HEK293 (cell line): ENCODE data around the gene TNFAIP3.
"Not testable (repeated sequence)": the region's sequence is repeated elsewhere in the genome, so short reads cannot be mapped to it uniquely, and the experiment has no call there.

Source experiments
- CTCF ChIA-PET: fragments of 350-600 bp; formaldehyde crosslinking; extraction: SDS; loops from one replicate; lab custom pipeline; 2021; ENCODE audit warnings: antibody characterized with exemption; lab: Yijun Ruan, JAX
- POLR2A ChIA-PET: fragments of 300-600 bp; formaldehyde crosslinking; extraction: SDS; loops from one replicate; lab custom pipeline; 2020; ENCODE audit warnings: antibody characterized with exemption, inconsistent platforms; lab: Yijun Ruan, JAX
- H3K27ac ChIP-seq: fragments of 200-500 bp; sonication (Bioruptor generic); 2 replicates; pipeline ENCODE4 v1.5.1; 2014; ENCODE audit warnings: low read depth, low read length, control low read depth, inconsistent platforms; ENCODE audit errors: extremely low read depth
- H3K36me3 ChIP-seq, 2 experiments: fragments of 200-500 bp in 1 of 2; sonication (Bioruptor generic) in 1 of 2; 1 replicate in 1 of 2; 2 replicates in 1 of 2; pipeline ENCODE4 v1.5.1; 2014 to 2017; ENCODE audit warnings: inconsistent platforms in 2 of 2, low read length in 2 of 2; ENCODE audit not compliant: control insufficient read depth in 2 of 2, insufficient read depth in 1 of 2
- H3K4me1 ChIP-seq: fragments of 200-500 bp; sonication (Bioruptor generic); 2 replicates; pipeline ENCODE4 v1.5.1; 2014; ENCODE audit warnings: mild to moderate bottlenecking, low read length, inconsistent platforms; ENCODE audit not compliant: control insufficient read depth, insufficient read depth
- H3K4me3 ChIP-seq: 2 replicates; pipeline ENCODE4 v1.5.1; 2011; ENCODE audit warnings: low read depth, mild to moderate bottlenecking, control low read depth, low read length, moderate library complexity
- H3K9me3 ChIP-seq: fragments of 200-500 bp; sonication (Bioruptor generic); 2 replicates; pipeline ENCODE4 v1.5.1; 2014; ENCODE audit warnings: low read depth, low read length, inconsistent platforms; ENCODE audit not compliant: control insufficient read depth, insufficient read depth
- HIC1 ChIP-seq: fragments of 450-650 bp; formaldehyde crosslinking; IDR thresholded peaks from 2 replicates; pipeline ENCODE4 v1.5.1; 2016; ENCODE audit warnings: missing biosample characterization, missing genetic modification characterization
- ZBTB11 ChIP-seq: fragments of 450-650 bp; formaldehyde crosslinking; conservative IDR thresholded peaks from 2 replicates; pipeline ENCODE4 v1.5.1; 2016; ENCODE audit warnings: low read depth, missing biosample characterization, missing genetic modification characterization
- ZBTB44 ChIP-seq: fragments of 450-650 bp; IDR thresholded peaks from 2 replicates; pipeline ENCODE4 v1.5.1; 2018; ENCODE audit warnings: missing biosample characterization, mild to moderate bottlenecking, missing genetic modification characterization
- ZEB2 ChIP-seq: fragments of 450-650 bp; formaldehyde crosslinking; IDR thresholded peaks from 2 replicates; pipeline ENCODE4 v1.5.1; 2016; ENCODE audit warnings: missing biosample characterization, missing genetic modification characterization
- ZFP69B ChIP-seq: fragments of 450-650 bp; formaldehyde crosslinking; IDR thresholded peaks from 2 replicates; pipeline ENCODE4 v1.5.1; 2016; ENCODE audit warnings: missing biosample characterization, missing genetic modification characterization
- ZNF133 ChIP-seq: fragments of 450-650 bp; formaldehyde crosslinking; IDR thresholded peaks from 2 replicates; pipeline ENCODE4 v1.5.1; 2016; ENCODE audit warnings: missing biosample characterization, missing genetic modification characterization
- ZNF146 ChIP-seq: fragments of 450-650 bp; formaldehyde crosslinking; IDR thresholded peaks from 2 replicates; pipeline ENCODE4 v1.5.1; 2016; ENCODE audit warnings: missing biosample characterization, missing genetic modification characterization
- ZNF354C ChIP-seq: fragments of 450-650 bp; formaldehyde crosslinking; IDR thresholded peaks from 2 replicates; pipeline ENCODE4 v1.5.1; 2016; ENCODE audit warnings: missing biosample characterization, missing genetic modification characterization, low read depth, borderline replicate concordance
- ZNF426 ChIP-seq: fragments of 450-650 bp; formaldehyde crosslinking; IDR thresholded peaks from 2 replicates; pipeline ENCODE4 v1.5.1; 2017; ENCODE audit warnings: missing biosample characterization, missing genetic modification characterization, mild to moderate bottlenecking, inconsistent platforms, moderate library complexity
- ZNF549 ChIP-seq: fragments of 450-650 bp; IDR thresholded peaks from 2 replicates; pipeline ENCODE4 v1.5.1; 2018; ENCODE audit warnings: missing biosample characterization, missing genetic modification characterization, mild to moderate bottlenecking, inconsistent platforms, moderate library complexity
- TF ChIP-seq, protein P1 (sequence below): fragments of 450-650 bp; formaldehyde crosslinking; optimal IDR thresholded peaks from 2 replicates; pipeline ENCODE3; 2016; ENCODE audit warnings: missing biosample characterization, mild to moderate bottlenecking, missing genetic modification characterization
- TF ChIP-seq, protein P2 (sequence below): fragments of 450-650 bp; formaldehyde crosslinking; IDR thresholded peaks from 2 replicates; pipeline ENCODE4 v1.5.1; 2016; ENCODE audit warnings: missing biosample characterization, missing genetic modification characterization

TNFAIP3 gene

DNA sequence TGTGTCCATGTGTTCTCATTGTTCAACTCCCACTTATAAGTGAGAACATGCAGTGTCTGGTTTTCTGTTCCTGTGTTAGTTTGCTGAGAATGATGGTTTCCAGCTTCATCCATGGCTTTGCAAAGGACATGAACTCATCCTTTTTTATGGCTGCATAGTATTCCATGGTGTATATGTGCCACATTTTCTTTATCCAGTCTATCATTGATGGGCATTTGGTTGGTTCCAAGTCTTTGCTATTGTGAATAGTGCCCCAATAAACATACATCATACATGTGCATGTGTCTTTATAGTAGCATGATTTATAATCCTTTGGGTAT lies 17.8 kb downstream of the TNFAIP3 start:
- peaks cover 0 to 27% of the 10 kb centered on the region in 2 experiments; a peak in 1 of 3 replicates for H3K36me3 ChIP-seq
- TF ChIP-seq ZNF146 (tag by site-specific recombination): peak; percentile 94
- H3K4me3 ChIP-seq, H3K9me3 ChIP-seq, H3K4me1 ChIP-seq, H3K27ac ChIP-seq, POLR2A ChIA-PET: not testable (repeated sequence)
- CTCF ChIA-PET: interaction anchor here (0.6 to 1.1 kb wide), 3 partner anchors 13 to 180 kb away, joined by 3 to 4 read pairs (median 4); no protein-coding TSS in a partner anchor

GRCh38 chr6:137886226-137886625 lies 19.2 kb downstream of the TNFAIP3 start:
- H3K9me3 ChIP-seq, H3K4me1 ChIP-seq, H3K27ac ChIP-seq, H3K4me3 ChIP-seq, POLR2A ChIA-PET, CTCF ChIA-PET: not testable (repeated sequence)
- peaks cover 0 to 14% of the 10 kb centered on the region in 2 experiments; a peak in 1 of 3 replicates for H3K36me3 ChIP-seq

- POLR2A ChIA-PET: no interaction called here
- Histone ChIP-seq H3K4me1 (no peaks in the 10 kb centered on the region), H3K36me3 (no peaks in the 10 kb centered on the region)
- TF ChIP-seq, protein P1, sequence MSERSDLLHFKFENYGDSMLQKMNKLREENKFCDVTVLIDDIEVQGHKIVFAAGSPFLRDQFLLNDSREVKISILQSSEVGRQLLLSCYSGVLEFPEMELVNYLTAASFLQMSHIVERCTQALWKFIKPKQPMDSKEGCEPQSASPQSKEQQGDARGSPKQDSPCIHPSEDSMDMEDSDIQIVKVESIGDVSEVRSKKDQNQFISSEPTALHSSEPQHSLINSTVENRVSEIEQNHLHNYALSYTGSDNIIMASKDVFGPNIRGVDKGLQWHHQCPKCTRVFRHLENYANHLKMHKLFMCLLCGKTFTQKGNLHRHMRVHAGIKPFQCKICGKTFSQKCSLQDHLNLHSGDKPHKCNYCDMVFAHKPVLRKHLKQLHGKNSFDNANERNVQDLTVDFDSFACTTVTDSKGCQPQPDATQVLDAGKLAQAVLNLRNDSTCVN (tag by site-specific recombination): no peak
- TF ChIP-seq ZBTB44 (tag by site-specific recombination): no peak
- no peak for TF ChIP-seq ZNF133 (tag by site-specific recombination)
- TF ChIP-seq, all 188 proteins: peak for 0
- CTCF ChIA-PET: interaction anchor here (0.9 to 1.5 kb wide), 3 partner anchors 25 to 183 kb away, joined by 3 to 4 read pairs (median 4); no protein-coding TSS in a partner anchor
- H3K9me3 ChIP-seq: no peaks in the 10 kb centered on the region
- H3K4me3 ChIP-seq: no peak overlapping the region
- no peak overlapping the region for H3K27ac ChIP-seq
Observed at GRCh38 chr6:137890983-137891537, 24.0 kb downstream of the TNFAIP3 start.

- TF ChIP-seq, protein P2, sequence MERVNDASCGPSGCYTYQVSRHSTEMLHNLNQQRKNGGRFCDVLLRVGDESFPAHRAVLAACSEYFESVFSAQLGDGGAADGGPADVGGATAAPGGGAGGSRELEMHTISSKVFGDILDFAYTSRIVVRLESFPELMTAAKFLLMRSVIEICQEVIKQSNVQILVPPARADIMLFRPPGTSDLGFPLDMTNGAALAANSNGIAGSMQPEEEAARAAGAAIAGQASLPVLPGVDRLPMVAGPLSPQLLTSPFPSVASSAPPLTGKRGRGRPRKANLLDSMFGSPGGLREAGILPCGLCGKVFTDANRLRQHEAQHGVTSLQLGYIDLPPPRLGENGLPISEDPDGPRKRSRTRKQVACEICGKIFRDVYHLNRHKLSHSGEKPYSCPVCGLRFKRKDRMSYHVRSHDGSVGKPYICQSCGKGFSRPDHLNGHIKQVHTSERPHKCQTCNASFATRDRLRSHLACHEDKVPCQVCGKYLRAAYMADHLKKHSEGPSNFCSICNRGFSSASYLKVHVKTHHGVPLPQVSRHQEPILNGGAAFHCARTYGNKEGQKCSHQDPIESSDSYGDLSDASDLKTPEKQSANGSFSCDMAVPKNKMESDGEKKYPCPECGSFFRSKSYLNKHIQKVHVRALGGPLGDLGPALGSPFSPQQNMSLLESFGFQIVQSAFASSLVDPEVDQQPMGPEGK (tag by site-specific recombination): no peak
- TF ChIP-seq ZNF426 (tag by site-specific recombination) (no peak), ZEB2 (no peak), ZNF354C (no peak)
- TF ChIP-seq, all 188 proteins: peak for 0
- CTCF ChIA-PET: interaction anchor here (0.6 to 1.5 kb wide), 2 partner anchors 26 to 1971 kb away, joined by 3 read pairs; no protein-coding TSS in a partner anchor
Observed at GRCh38 chr6:137892271-137892708, 25.2 kb downstream of the TNFAIP3 start.

GRCh38 chr6:137893181-137893580 lies 26.1 kb downstream of the TNFAIP3 start:
- no peaks in the 10 kb centered on the region for H3K9me3 ChIP-seq
- H3K27ac ChIP-seq: no peak overlapping the region
- ChIA-PET CTCF (interaction anchor here (0.6 to 0.7 kb wide), 5 partner anchors 16 to 1971 kb away, joined by 3 to 4 read pairs (median 3); no protein-coding TSS in a partner anchor), POLR2A (no interaction called here)
- no peaks in the 10 kb centered on the region for H3K4me1 ChIP-seq
- no peak overlapping the region for H3K4me3 ChIP-seq
- no peaks in the 10 kb centered on the region for H3K36me3 ChIP-seq
- TF ChIP-seq ZFP69B (tag by site-specific recombination) (no peak), HIC1 (no peak), ZBTB11 (tag by site-specific recombination) (no peak), ZNF549 (tag by site-specific recombination) (no peak)

More at GRCh38 chr6:137892271-137892708, 25.2 kb downstream of the TNFAIP3 start:
- POLR2A ChIA-PET: no interaction called here
- Histone ChIP-seq H3K4me1 (no peaks in the 10 kb centered on the region), H3K27ac (no peak overlapping the region), H3K9me3 (no peaks in the 10 kb centered on the region), H3K36me3 (no peaks in the 10 kb centered on the region), H3K4me3 (no peak overlapping the region)
